CD4-positive, alpha-beta T cell (primary cell): ENCODE data around the gene STARD13. TPM values are rescaled to one million over a fixed set of nuclear protein-coding genes. Genes with fewer than 3 reads are reported as not detected.

Experiments
- ATAC-seq: fragments of 200-7000 bp; cut with Tn5 transposase; one replicate; pipeline ENCODE4 v1.10.0; 2022; ENCODE audit warnings: mild to moderate bottlenecking; ENCODE audit not compliant: poor library complexity
- CTCF ChIA-PET: fragments of 350-600 bp; sonication (Branson Sonifier 250); formaldehyde crosslinking; loops from one replicate; lab custom pipeline; 2021; ENCODE audit warnings: antibody characterized with exemption, inconsistent platforms; lab: Charles Lee
- POLR2A ChIA-PET: fragments of 350-600 bp; sonication (Branson Sonifier 250); formaldehyde crosslinking; loops from one replicate; lab custom pipeline; 2021; ENCODE audit warnings: antibody characterized with exemption, inconsistent platforms; lab: Charles Lee
- DNase-seq, 14 experiments: peaks; one replicate each; pipeline ENCODE4 v3.0.0-alpha.2; 2013 to 2020; ENCODE audit warnings: mixed read lengths in 2 of 14
- H3K27ac ChIP-seq, 2 donors: one replicate each; pipeline versions ENCODE4 v1.5.1 to v1.7.0; 2013; ENCODE audit warnings: low read length in 2 of 2, low read depth in 1 of 2, mild to moderate bottlenecking in 1 of 2
- H3K27me3 ChIP-seq, 2 experiments: 1 replicate in 1 of 2; 2 replicates in 1 of 2; pipeline versions ENCODE4 v1.6.1 to v1.7.0; 2013; ENCODE audit warnings: low read length in 2 of 2, control low read depth in 1 of 2, mild to moderate bottlenecking in 1 of 2, moderate library complexity in 1 of 2; ENCODE audit not compliant: insufficient read depth in 2 of 2, control insufficient read depth in 1 of 2
- H3K36me3 ChIP-seq: one replicate; pipeline ENCODE4 v1.6.1; 2013; ENCODE audit warnings: low read length, control low read depth; ENCODE audit not compliant: insufficient read depth
- H3K4me1 ChIP-seq: one replicate; pipeline ENCODE4 v1.6.1; 2013; ENCODE audit warnings: low read length, control low read depth; ENCODE audit not compliant: insufficient read depth
- H3K4me3 ChIP-seq: one replicate; pipeline ENCODE4 v1.5.1; 2013; ENCODE audit warnings: mild to moderate bottlenecking, low read length, moderate library complexity
- H3K9me3 ChIP-seq, 2 experiments: 1 replicate in 1 of 2; 2 replicates in 1 of 2; pipeline versions ENCODE4 v1.6.1 to v1.7.0; 2013; ENCODE audit warnings: low read length in 2 of 2, mild to moderate bottlenecking in 2 of 2, control low read depth in 1 of 2, moderate library complexity in 1 of 2; ENCODE audit not compliant: control insufficient read depth in 1 of 2, insufficient read depth in 1 of 2
- H3K27ac Mint-ChIP-seq: one replicate; pipeline ENCODE4 v1.8.0; 2020; ENCODE audit warnings: mixed read lengths
- H3K27me3 Mint-ChIP-seq: one replicate; pipeline ENCODE4 v1.8.0; 2021; ENCODE audit warnings: mixed read lengths
- H3K36me3 Mint-ChIP-seq: one replicate; pipeline ENCODE4 v1.8.0; 2021; ENCODE audit warnings: low read depth, mixed read lengths
- H3K4me1 Mint-ChIP-seq: one replicate; pipeline ENCODE4 v1.8.0; 2021; ENCODE audit warnings: low read depth, mixed read lengths
- H3K4me3 Mint-ChIP-seq: one replicate; pipeline ENCODE4 v1.8.0; 2020; ENCODE audit warnings: mild to moderate bottlenecking, mixed read lengths
- H3K9me3 Mint-ChIP-seq: one replicate; pipeline ENCODE4 v1.8.0; 2020; ENCODE audit warnings: mixed read lengths
- intact Hi-C, 2 experiments: fragments of 100-400 bp; cut with DNase I in 1 of 2; cut with micrococcal nuclease in 1 of 2; formaldehyde crosslinking; loops; one replicate each; pipeline versions ENCODE4 v1.15.1 to v1.9.0; 2023 to 2025; cut with DNase I, micrococcal nuclease
- total RNA-seq, 174 experiments: library from RNA in 2 of 174; stranded (reverse) in 2 of 174; gene quantifications; one replicate each; pipeline ENCODE4 v1.2.3 and lab custom pipeline; 2021 to 2026
- TF ChIP-seq, protein P1 (sequence below): fragments of 200-600 bp; IDR thresholded peaks from one replicate; pipeline ENCODE4 v1.8.0; 2022; ENCODE audit warnings: antibody characterized with exemption, mild to moderate bottlenecking

STARD13 gene
- total RNA-seq, 2 experiments from 2014 or later, result not detected

DNA sequence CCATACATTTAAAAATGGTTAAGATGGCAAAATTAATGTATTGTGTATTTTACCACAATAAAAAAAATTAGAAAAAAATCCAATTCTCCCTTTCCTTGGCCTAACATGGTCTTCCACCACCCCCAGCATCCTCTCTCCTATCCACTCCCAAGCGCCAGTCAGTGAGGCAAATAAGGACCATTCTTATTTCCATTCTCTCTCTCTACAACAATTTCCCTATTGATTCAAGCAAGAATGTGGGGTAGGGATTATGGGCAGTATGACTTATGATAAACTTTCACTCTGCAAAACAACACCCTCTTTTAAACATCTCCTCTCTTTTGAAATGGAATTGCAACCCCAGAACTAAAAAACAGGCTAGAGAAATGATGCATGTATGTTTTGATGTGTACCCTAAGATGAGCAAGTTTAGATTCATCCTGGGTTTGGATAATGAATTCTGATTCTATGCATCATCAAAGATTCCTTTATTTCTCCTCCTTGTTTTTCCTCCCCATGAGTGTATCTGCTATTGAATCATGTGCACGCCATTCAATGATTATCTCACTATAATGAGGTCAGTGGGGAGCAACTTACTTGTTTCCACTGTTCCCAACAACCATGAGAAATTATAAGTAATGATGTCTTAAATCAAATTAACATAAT lies 3.5 kb downstream of the STARD13 start:
- peaks cover 18% of the 10 kb centered on the region for H3K4me1 Mint-ChIP-seq
- Histone ChIP-seq H3K27me3 (peaks cover 12 to 22% of the 10 kb centered on the region in 2 experiments), H3K4me3 (no peak overlapping the region), H3K9me3 (no peaks in the 10 kb centered on the region), H3K4me1 (peaks cover 11% of the 10 kb centered on the region), H3K27ac (no peak overlapping the region), H3K36me3 (no peaks in the 10 kb centered on the region)
- no peaks in the 10 kb centered on the region for H3K36me3 Mint-ChIP-seq
- CTCF ChIA-PET, result no interaction called here
- TF ChIP-seq, protein P1, sequence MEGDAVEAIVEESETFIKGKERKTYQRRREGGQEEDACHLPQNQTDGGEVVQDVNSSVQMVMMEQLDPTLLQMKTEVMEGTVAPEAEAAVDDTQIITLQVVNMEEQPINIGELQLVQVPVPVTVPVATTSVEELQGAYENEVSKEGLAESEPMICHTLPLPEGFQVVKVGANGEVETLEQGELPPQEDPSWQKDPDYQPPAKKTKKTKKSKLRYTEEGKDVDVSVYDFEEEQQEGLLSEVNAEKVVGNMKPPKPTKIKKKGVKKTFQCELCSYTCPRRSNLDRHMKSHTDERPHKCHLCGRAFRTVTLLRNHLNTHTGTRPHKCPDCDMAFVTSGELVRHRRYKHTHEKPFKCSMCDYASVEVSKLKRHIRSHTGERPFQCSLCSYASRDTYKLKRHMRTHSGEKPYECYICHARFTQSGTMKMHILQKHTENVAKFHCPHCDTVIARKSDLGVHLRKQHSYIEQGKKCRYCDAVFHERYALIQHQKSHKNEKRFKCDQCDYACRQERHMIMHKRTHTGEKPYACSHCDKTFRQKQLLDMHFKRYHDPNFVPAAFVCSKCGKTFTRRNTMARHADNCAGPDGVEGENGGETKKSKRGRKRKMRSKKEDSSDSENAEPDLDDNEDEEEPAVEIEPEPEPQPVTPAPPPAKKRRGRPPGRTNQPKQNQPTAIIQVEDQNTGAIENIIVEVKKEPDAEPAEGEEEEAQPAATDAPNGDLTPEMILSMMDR, result no peak
- no peak overlapping the region for H3K4me3 Mint-ChIP-seq
- no peak overlapping the region for H3K27ac Mint-ChIP-seq
- POLR2A ChIA-PET, result no interaction called here
- intact Hi-C loops, result no loop called here
- no peak for DNase-seq
- H3K27me3 Mint-ChIP-seq, result peaks cover 44% of the 10 kb centered on the region
- ATAC-seq, result no peak
- H3K9me3 Mint-ChIP-seq, result no peaks in the 10 kb centered on the region

DNA sequence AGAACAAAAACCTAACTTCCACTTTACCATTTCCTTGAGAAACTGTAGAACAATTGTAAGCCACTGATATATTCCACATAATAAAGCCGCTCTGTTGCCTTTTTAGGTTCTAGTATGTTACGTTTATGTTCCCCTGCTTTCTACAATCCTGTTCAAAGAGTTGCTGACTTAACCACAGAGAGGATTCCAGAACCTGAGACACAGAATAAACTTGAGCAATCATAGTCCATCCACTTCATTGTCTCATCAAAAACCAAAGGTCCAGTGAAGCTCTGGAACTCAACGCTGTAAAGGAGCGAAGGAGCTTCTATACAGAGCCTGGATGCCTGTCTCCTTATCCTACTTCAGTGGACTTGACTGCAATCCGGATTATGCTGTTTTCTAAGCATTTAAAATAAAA lies 4.6 kb downstream of the STARD13 start:
- ATAC-seq, result no peak
- H3K27ac Mint-ChIP-seq, result no peak overlapping the region
- TF ChIP-seq, protein P1, result no peak
- H3K27ac ChIP-seq, result no peak overlapping the region
- H3K36me3 ChIP-seq, result no peaks in the 10 kb centered on the region
- H3K27me3 ChIP-seq, result peaks cover 11 to 15% of the 10 kb centered on the region in 2 experiments
- ChIA-PET CTCF (no interaction called here), POLR2A (no interaction called here)
- peaks cover 10% of the 10 kb centered on the region for H3K4me1 ChIP-seq
- H3K9me3 Mint-ChIP-seq, result no peaks in the 10 kb centered on the region
- no peaks in the 10 kb centered on the region for H3K9me3 ChIP-seq
- no peak for DNase-seq
- H3K36me3 Mint-ChIP-seq, result no peaks in the 10 kb centered on the region
- H3K4me1 Mint-ChIP-seq, result peaks cover 11% of the 10 kb centered on the region
- no peak overlapping the region for H3K4me3 Mint-ChIP-seq
- no peak overlapping the region for H3K4me3 ChIP-seq
- H3K27me3 Mint-ChIP-seq, result peaks cover 34% of the 10 kb centered on the region
- intact Hi-C loops, result no loop called here

DNA sequence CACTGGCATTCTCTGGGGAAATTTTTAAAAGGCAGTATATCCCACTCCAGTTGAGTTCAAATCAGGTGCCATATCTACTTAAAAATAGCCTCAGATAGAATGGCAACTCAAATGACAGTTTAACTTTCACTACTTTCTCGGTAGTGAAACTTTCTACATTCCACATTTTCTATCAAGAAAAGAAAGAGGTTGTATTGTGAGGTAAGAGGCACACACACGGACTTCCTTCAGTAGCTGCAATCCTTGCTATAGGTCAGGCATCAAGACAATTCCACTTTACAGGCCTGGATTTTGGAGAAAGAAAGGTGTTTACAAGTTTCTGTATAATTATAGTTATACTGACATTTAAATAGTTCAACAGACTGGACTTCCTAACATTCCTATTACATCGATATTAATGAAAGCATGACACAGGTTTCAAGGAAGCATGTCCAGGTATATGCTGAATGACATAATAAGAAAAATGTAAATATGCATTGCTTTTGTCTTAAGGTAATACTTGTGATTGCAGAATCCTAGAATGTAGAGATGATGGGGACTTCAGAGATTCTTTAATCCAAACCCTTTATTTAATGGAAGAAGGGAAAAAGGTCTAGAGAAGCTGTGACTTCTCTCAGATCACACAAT lies 5.2 kb downstream of the STARD13 start:
- POLR2A ChIA-PET, result no interaction called here
- peaks cover 5% of the 10 kb centered on the region for H3K4me1 Mint-ChIP-seq
- peaks cover 5% of the 10 kb centered on the region for H3K4me1 ChIP-seq
- TF ChIP-seq, protein P1, result no peak
- H3K4me3 ChIP-seq, result no peak overlapping the region
- intact Hi-C loops, result no loop called here
- DNase-seq (no peak), ATAC-seq (no peak)
- no peak overlapping the region for H3K27ac ChIP-seq
- no peak overlapping the region for H3K4me3 Mint-ChIP-seq
- no peak overlapping the region for H3K27ac Mint-ChIP-seq
- peaks cover 29% of the 10 kb centered on the region for H3K27me3 Mint-ChIP-seq
- H3K9me3 ChIP-seq, result no peaks in the 10 kb centered on the region
- H3K9me3 Mint-ChIP-seq, result no peaks in the 10 kb centered on the region
- no peaks in the 10 kb centered on the region for H3K36me3 Mint-ChIP-seq
- peaks cover 6 to 10% of the 10 kb centered on the region in 2 experiments for H3K27me3 ChIP-seq
- CTCF ChIA-PET, result no interaction called here
- no peaks in the 10 kb centered on the region for H3K36me3 ChIP-seq
